Measurements from ENCODE around the gene IGF1R. TPM values are rescaled to one million over a fixed set of nuclear protein-coding genes. Genes with fewer than 3 reads are reported as not detected.

IGF1R gene
- total RNA-seq, 1 experiment from 2014 or later, result 3.8 TPM

- Histone ChIP-seq H3K27ac (ENCODE audit: low read length) (no peak overlapping the region), H3K36me3 (ENCODE audit: low read depth, low read length) (no peaks in the 10 kb centered on the region), H3K9me2 (replicated peaks; ENCODE audit: low read length) (no peaks in the 10 kb centered on the region), H4K20me1 (ENCODE audit: low read length) (no peaks in the 10 kb centered on the region; the same call in 1 of the 2 replicates), H3K4me1 (ENCODE audit: insufficient read depth, low read length) (no peaks in the 10 kb centered on the region), H3K4me3 (ENCODE audit: low read length) (no peak overlapping the region), H3K9ac (ENCODE audit: low read length) (no peak overlapping the region), H3F3A (ENCODE audit: low read length, unreplicated experiment) (no peaks in the 10 kb centered on the region), H3K79me2 (ENCODE audit: low read length) (no peaks in the 10 kb centered on the region), H3K27me3 (ENCODE audit: low read length) (peaks cover 92% of the 10 kb centered on the region), H3K4me2 (ENCODE audit: low read length) (no peak overlapping the region), H2AFZ (ENCODE audit: low read length) (no peak overlapping the region), H3K9me3 (ENCODE audit: low read length) (no peaks in the 10 kb centered on the region)
- CTCF ChIA-PET, result interaction anchor here (0.6 kb wide), 1 partner anchor 1496 kb away, joined by 3 read pairs; no protein-coding TSS in a partner anchor
- no peak for TF ChIP-seq EZH2phosphoT487 (IDR thresholded peaks at IDR 0.05; ENCODE audit: borderline replicate concordance, low read length)
- TF ChIP-seq, protein P1, sequence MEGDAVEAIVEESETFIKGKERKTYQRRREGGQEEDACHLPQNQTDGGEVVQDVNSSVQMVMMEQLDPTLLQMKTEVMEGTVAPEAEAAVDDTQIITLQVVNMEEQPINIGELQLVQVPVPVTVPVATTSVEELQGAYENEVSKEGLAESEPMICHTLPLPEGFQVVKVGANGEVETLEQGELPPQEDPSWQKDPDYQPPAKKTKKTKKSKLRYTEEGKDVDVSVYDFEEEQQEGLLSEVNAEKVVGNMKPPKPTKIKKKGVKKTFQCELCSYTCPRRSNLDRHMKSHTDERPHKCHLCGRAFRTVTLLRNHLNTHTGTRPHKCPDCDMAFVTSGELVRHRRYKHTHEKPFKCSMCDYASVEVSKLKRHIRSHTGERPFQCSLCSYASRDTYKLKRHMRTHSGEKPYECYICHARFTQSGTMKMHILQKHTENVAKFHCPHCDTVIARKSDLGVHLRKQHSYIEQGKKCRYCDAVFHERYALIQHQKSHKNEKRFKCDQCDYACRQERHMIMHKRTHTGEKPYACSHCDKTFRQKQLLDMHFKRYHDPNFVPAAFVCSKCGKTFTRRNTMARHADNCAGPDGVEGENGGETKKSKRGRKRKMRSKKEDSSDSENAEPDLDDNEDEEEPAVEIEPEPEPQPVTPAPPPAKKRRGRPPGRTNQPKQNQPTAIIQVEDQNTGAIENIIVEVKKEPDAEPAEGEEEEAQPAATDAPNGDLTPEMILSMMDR (conservative IDR thresholded peaks at IDR 0.05; ENCODE audit: low read depth, low read length), result no peak
- TF ChIP-seq EZH2 (IDR thresholded peaks at IDR 0.05; ENCODE audit: low read length, unreplicated experiment), result no peak
- DNase-seq (no peak), ATAC-seq (no peak)
- POLR2A ChIA-PET (ENCODE audit: unreplicated experiment), result no interaction called here
- intact Hi-C loops (cut with micrococcal nuclease), result no loop called here
- no TSS peak for BruUV-seq (replicated peaks)
Measured at GRCh38 chr15:98621021-98621420, 27.3 kb upstream of the IGF1R start.

DNA sequence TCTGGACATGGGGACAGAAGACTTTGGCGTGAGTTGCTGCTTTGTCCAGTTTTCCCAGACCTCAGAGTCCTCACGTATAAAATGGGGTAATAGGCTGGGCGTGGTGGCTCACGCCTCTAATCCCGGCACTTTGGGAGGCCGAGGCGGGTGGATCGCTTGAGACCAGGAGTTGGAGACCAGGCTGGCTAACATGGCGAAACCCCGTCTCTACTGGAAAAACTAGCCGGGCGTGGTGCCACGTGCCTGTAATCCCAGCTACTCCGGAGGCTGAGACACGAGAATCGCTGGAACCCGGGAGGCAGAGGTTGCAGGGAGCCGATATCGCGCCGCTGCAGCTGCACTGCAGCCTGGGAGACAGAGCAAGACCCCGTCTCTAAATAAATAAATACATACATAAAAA lies 22.7 kb upstream of the IGF1R start:
- DNase-seq, result no peak
- Histone ChIP-seq H3K9ac (ENCODE audit: low read length) (no peak overlapping the region), H3K27ac (ENCODE audit: low read length) (no peak overlapping the region), H3K9me2 (replicated peaks; ENCODE audit: low read length) (no peaks in the 10 kb centered on the region), H2AFZ (ENCODE audit: low read length) (no peak overlapping the region), H3K4me3 (ENCODE audit: low read length) (no peak overlapping the region), H3K4me1 (ENCODE audit: insufficient read depth, low read length) (no peaks in the 10 kb centered on the region), H3K4me2 (ENCODE audit: low read length) (no peak overlapping the region), H3K36me3 (ENCODE audit: low read depth, low read length) (no peaks in the 10 kb centered on the region), H4K20me1 (ENCODE audit: low read length) (no peaks in the 10 kb centered on the region; the same call in 1 of the 2 replicates), H3K9me3 (ENCODE audit: low read length) (no peaks in the 10 kb centered on the region), H3K27me3 (ENCODE audit: low read length) (peaks cover 94% of the 10 kb centered on the region), H3F3A (ENCODE audit: low read length, unreplicated experiment) (no peaks in the 10 kb centered on the region), H3K79me2 (ENCODE audit: low read length) (no peaks in the 10 kb centered on the region)
- TF ChIP-seq EZH2phosphoT487 (IDR thresholded peaks at IDR 0.05; ENCODE audit: borderline replicate concordance, low read length), result no peak
- TF ChIP-seq, protein P1 (conservative IDR thresholded peaks at IDR 0.05; ENCODE audit: low read depth, low read length), result no peak
- TF ChIP-seq EZH2 (IDR thresholded peaks at IDR 0.05; ENCODE audit: low read length, unreplicated experiment), result no peak
- ChIA-PET POLR2A (ENCODE audit: unreplicated experiment) (interaction anchor here (0.5 kb wide), 1 partner anchor 198 kb away, joined by 3 read pairs; no protein-coding TSS in a partner anchor), CTCF (no interaction called here)
- ATAC-seq, result no peak
- no TSS peak for BruUV-seq (replicated peaks)
- intact Hi-C loops (cut with micrococcal nuclease), result loop anchor here (5.0 kb wide), 1 partner anchor 43 kb away; no protein-coding TSS in a partner anchor

- BruUV-seq (replicated peaks), result no TSS peak
- Histone ChIP-seq H3K79me2 (ENCODE audit: low read length) (no peaks in the 10 kb centered on the region), H3F3A (ENCODE audit: low read length, unreplicated experiment) (no peaks in the 10 kb centered on the region), H2AFZ (ENCODE audit: low read length) (no peak overlapping the region), H3K9me3 (ENCODE audit: low read length) (no peaks in the 10 kb centered on the region), H3K4me2 (ENCODE audit: low read length) (no peak overlapping the region), H3K27me3 (ENCODE audit: low read length) (peaks cover 94% of the 10 kb centered on the region), H3K9me2 (replicated peaks; ENCODE audit: low read length) (no peaks in the 10 kb centered on the region), H4K20me1 (ENCODE audit: low read length) (no peaks in the 10 kb centered on the region; the same call in 1 of the 2 replicates), H3K27ac (ENCODE audit: low read length) (no peak overlapping the region), H3K4me3 (ENCODE audit: low read length) (no peak overlapping the region), H3K36me3 (ENCODE audit: low read depth, low read length) (no peaks in the 10 kb centered on the region), H3K4me1 (ENCODE audit: insufficient read depth, low read length) (no peaks in the 10 kb centered on the region), H3K9ac (ENCODE audit: low read length) (no peak overlapping the region)
- no peak for ATAC-seq
- intact Hi-C loops (cut with micrococcal nuclease), result loop anchor here (5.0 kb wide), 1 partner anchor 44 kb away; no protein-coding TSS in a partner anchor
- DNase-seq, result no peak
- no peak for TF ChIP-seq EZH2phosphoT487 (IDR thresholded peaks at IDR 0.05; ENCODE audit: borderline replicate concordance, low read length)
- TF ChIP-seq EZH2 (IDR thresholded peaks at IDR 0.05; ENCODE audit: low read length, unreplicated experiment), result no peak
- TF ChIP-seq, protein P1 (conservative IDR thresholded peaks at IDR 0.05; ENCODE audit: low read depth, low read length), result no peak
- POLR2A ChIA-PET (ENCODE audit: unreplicated experiment), result no interaction called here
- CTCF ChIA-PET, result no interaction called here
Measured at GRCh38 chr15:98626153-98626552, 22.2 kb upstream of the IGF1R start.
